Effector CD4-positive, alpha-beta T cell (primary cell): ENCODE results near the gene OR52N2. TPM values are rescaled to one million over a fixed set of nuclear protein-coding genes. Genes with fewer than 3 reads are reported as not detected.

Experiments
- DNase-seq: peaks from one replicate; pipeline ENCODE4 v3.0.0-alpha.2; 2020
- total RNA-seq: gene quantifications from one replicate; lab custom pipeline; 2026; lab: John Stamatoyannopoulos, UW

The OR52N2 gene
- not detected for total RNA-seq

DNA sequence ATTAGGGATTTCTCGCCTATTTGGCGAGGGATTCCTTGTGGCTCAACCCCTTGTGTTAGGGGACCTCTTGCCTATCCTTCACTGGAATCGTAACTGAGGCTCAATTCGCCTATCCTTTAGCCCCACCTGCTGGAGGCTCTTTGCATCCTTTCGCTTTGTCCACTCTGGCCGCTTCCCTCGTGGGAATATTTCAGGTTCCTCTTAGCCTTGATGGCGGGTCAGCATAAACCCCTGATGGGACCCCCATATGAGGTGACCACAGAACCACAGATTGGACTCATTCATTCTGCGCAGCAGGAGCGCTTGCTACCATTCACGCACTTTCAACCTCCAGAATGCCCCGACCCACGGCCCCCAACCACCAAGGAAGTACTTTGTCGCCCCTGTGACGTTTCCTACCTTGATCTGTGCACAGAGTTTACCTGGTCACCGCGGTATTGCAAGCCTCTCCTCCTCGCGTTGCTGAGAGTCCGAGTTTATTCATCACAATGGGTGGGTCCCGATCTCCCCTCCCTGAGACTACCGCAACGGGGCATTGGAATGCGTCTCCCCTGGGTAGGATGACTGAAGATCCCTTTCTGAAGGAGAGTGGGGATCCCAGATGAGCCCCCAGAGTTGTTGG lies at the start of gene OR52N2:
Gene OR52N2 (plus strand): TSS at position 425 of the 622 bp plus-strand sequence. CDS start 11,412 bp downstream, outside the sequence.
- peak; percentile 66 for DNase-seq

GRCh38 chr11:5767056-5767455 lies 41.7 kb upstream of the OR52N2 start:
- DNase-seq = no peak

- DNase-seq = no peak
Measured at GRCh38 chr11:5783255-5783654, 25.5 kb upstream of the OR52N2 start, which contains the start of gene OR52N5. Gene OR52N5, minus strand, starts transcription at chr11:5783355. Its CDS starts 4,721 bp downstream, at chr11:5778634.

DNA sequence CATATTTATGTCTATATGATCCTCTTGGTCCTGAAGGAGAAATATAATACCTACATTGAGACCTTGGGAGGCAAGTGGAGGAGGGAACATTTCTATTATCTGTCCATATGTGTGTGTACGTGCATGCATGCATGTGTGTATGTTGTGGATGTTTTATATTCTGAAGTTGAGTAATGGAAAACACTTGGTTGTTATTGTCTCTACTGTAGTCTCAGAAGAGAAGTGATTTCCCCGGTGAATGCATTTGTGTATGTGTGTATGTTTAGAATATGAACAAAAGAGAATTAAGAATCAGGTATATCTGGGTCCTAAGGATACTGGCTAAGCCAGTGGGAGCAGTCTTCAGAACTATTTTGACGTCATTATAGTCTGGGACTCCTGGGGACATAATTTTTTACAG lies 17.6 kb upstream of the OR52N2 start, which contains the start of gene OR52N1:
Gene OR52N1 (minus strand): TSS at position 101 of the 400 bp plus-strand sequence. CDS start 2,449 bp downstream, outside the sequence.
- DNase-seq = no peak

- no peak for DNase-seq
Measured at GRCh38 chr11:5796541-5796940, 12.2 kb upstream of the OR52N2 start.

GRCh38 chr11:5803982-5804381 lies 4.7 kb upstream of the OR52N2 start:
- no peak for DNase-seq

- no peak for DNase-seq
Measured at GRCh38 chr11:5807580-5807979, 1.1 kb upstream of the OR52N2 start.

GRCh38 chr11:5809122-5809519 lies 397 bp downstream of the OR52N2 start:
- no peak for DNase-seq

GRCh38 chr11:5809905-5810795 lies 1.4 kb downstream of the OR52N2 start:
- DNase-seq = no peak

- no peak for DNase-seq
Measured at GRCh38 chr11:5815534-5815933, 6.8 kb downstream of the OR52N2 start.

- no peak for DNase-seq
Measured at GRCh38 chr11:5818245-5818886, 9.6 kb downstream of the OR52N2 start.

- DNase-seq = no peak
Measured at GRCh38 chr11:5831196-5831829, 22.6 kb downstream of the OR52N2 start.

GRCh38 chr11:5833446-5833845 lies 24.7 kb downstream of the OR52N2 start:
- DNase-seq = no peak

- DNase-seq = no peak
Measured at GRCh38 chr11:5837695-5838094, 29.0 kb downstream of the OR52N2 start.

DNA sequence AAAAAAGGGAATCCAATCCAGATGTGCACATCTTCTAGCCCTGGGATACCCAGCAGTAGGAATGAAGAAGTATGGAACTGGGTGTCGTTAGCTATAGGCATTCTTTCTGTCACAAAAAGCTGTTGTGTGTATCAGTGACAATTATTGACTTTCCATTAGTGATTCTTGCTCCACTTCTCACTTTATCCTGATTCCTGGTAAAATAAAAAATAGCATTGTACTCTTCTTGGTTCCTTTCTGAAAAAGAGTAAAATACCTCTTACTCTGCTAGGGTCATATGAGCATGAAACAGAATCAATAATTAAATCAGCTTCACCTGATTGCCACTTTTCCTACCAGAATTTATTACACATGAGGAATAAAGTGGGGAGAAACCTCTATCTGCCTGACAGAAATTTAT lies 33.1 kb downstream of the OR52N2 start, which contains the start of gene OR52E6:
Gene OR52E6 (minus strand): TSS at position 101 of the 400 bp plus-strand sequence. CDS start 0 bp downstream, at position 101.
- no peak for DNase-seq

GRCh38 chr11:5846701-5847100 lies 38.0 kb downstream of the OR52N2 start:
- DNase-seq = no peak

- no peak for DNase-seq
Measured at GRCh38 chr11:5847711-5848110, 39.0 kb downstream of the OR52N2 start.

- no peak for DNase-seq
Measured at GRCh38 chr11:5851002-5851401, 42.3 kb downstream of the OR52N2 start.

- DNase-seq = no peak
Measured at GRCh38 chr11:5857590-5857989, 48.9 kb downstream of the OR52N2 start, which contains the start of gene OR52E8. Gene OR52E8, minus strand, starts transcription at chr11:5857690. Its CDS starts 0 bp downstream, at chr11:5857690.

- no peak for DNase-seq
Measured at GRCh38 chr11:5865826-5866225, 57.1 kb downstream of the OR52N2 start.
